ENCODE results near the gene FLACC1.

FLACC1 gene

DNA sequence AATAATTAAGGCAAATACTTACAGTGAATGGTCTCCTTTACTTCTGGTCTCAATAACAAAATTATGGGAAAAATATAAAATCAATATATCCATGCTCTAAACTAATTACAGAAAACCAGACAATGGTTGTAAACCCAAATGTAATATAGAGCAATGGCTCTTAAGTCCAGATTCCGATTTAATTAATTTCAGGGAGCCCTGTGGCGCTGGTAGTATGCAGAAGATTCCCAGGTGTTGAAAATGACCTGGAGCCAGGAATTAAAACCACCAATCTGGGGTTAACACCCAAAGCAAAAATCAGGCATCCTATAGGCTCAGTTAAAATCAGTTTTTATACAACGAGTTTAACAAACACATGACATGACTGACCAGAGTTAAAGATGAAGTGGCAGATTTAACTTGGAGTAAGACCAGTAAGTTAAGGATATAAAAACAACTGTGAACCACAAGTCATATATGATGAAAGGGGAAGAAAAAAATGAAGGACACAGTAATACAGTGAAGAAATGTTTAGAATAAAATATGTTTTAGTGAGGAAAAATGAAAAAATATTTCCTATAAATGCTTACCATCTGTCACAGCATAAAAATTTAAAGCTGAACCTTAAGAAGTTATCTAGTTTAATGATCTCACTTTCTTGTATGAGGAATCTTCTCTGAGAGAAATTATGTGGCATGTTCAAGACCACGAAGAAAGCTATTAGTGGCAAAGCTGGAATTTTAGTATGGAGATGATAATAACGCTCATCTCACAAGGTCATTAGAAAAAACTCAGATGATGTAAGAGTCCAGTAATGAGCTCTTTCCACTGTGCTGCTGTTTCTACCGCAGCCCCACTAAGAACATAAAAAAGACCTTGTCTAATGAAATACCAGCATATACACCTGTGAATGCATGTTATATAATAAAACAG, 45.8 kb upstream of the FLACC1 start:
- Histone ChIP-seq H3K4me3 (ENCODE audit: insufficient read depth in 1 of 2, low read depth in 1 of 2, low read length in 2 of 2) (no peak overlapping the region), H2BK12ac (ENCODE audit: low read length in 2 of 2) (no peak overlapping the region), H3K9ac (ENCODE audit: low read length) (no peak overlapping the region), H2BK15ac (ENCODE audit: low read depth, poor library complexity, severe bottlenecking) (no peak overlapping the region), H3K27ac (ENCODE audit: low read length, poor library complexity, severe bottlenecking) (no peak overlapping the region), H3K36me3 (ENCODE audit: control insufficient read depth in 1 of 2, insufficient read depth in 2 of 2, low read depth in 1 of 2, low read length in 2 of 2) (peaks cover 0 to 44% of the 10 kb centered on the region in 2 experiments), H3K23ac (ENCODE audit: low read length in 2 of 2) (no peak overlapping the region), H3K27me3 (ENCODE audit: control insufficient read depth in 1 of 2, insufficient read depth in 1 of 2, low read length in 2 of 2) (no peaks in the 10 kb centered on the region), H4K8ac (ENCODE audit: low read length) (no peak overlapping the region), H2AFZ (ENCODE audit: low read depth, low read length) (no peak overlapping the region), H3K18ac (ENCODE audit: low read depth in 1 of 2, low read length in 2 of 2) (no peak overlapping the region), H3K4me1 (ENCODE audit: control insufficient read depth, insufficient read depth, low read depth, low read length) (peaks cover 3% of the 10 kb centered on the region), H2BK5ac (ENCODE audit: low read depth, low read length, poor library complexity, severe bottlenecking) (no peak overlapping the region), H2BK120ac (ENCODE audit: low read depth, low read length) (no peak overlapping the region), H2AK5ac (ENCODE audit: low read length, severe bottlenecking) (peak overlapping the region; percentile 65), H3K79me1 (replicated peaks; ENCODE audit: low read length, poor library complexity, severe bottlenecking) (peaks cover 3% of the 10 kb centered on the region), H3K14ac (ENCODE audit: low read length in 2 of 2) (no peak overlapping the region), H4K91ac (ENCODE audit: low read length) (no peak overlapping the region), H3K9me3 (ENCODE audit: control insufficient read depth, low read length) (no peaks in the 10 kb centered on the region), H3K4me2 (ENCODE audit: low read length, poor library complexity, severe bottlenecking) (no peak overlapping the region), H3K4ac (ENCODE audit: low read depth in 1 of 2, low read length in 2 of 2) (no peak overlapping the region)
- 91% methylated on average over 3 of the region's 6 CpGs for WGBS
- peak; percentile 46 for DNase-seq

DNA sequence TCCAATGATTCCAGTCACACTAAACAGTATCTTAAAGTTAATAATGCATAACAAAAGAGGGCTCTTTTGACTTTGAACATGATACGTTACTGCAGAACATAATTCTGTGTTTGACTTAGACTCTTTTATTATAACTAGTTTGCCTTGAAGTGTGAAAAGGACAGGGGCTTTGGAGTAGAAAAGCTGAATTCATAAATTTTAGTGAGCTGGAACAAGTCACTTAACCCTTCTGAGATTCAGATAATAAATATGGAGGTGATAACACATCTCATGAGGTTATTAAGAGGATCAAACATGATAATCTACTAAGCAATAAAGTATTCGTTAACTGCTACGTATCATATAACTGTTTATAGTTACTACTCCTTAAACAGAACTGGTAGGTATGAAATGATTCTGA, 44.7 kb upstream of the FLACC1 start:
- Histone ChIP-seq H3K27ac (ENCODE audit: low read length, poor library complexity, severe bottlenecking) (no peak overlapping the region), H2AFZ (ENCODE audit: low read depth, low read length) (no peak overlapping the region), H3K4me1 (ENCODE audit: control insufficient read depth, insufficient read depth, low read depth, low read length) (peaks cover 3% of the 10 kb centered on the region), H3K9ac (ENCODE audit: low read length) (no peak overlapping the region), H3K18ac (ENCODE audit: low read depth in 1 of 2, low read length in 2 of 2) (no peak overlapping the region), H3K36me3 (ENCODE audit: control insufficient read depth in 1 of 2, insufficient read depth in 2 of 2, low read depth in 1 of 2, low read length in 2 of 2) (peaks cover 0 to 55% of the 10 kb centered on the region in 2 experiments), H4K8ac (ENCODE audit: low read length) (no peak overlapping the region), H3K4me3 (ENCODE audit: insufficient read depth in 1 of 2, low read depth in 1 of 2, low read length in 2 of 2) (no peak overlapping the region), H3K9me3 (ENCODE audit: control insufficient read depth, low read length) (no peaks in the 10 kb centered on the region), H3K4ac (ENCODE audit: low read depth in 1 of 2, low read length in 2 of 2) (no peak overlapping the region), H2BK12ac (ENCODE audit: low read length in 2 of 2) (no peak overlapping the region), H3K23ac (ENCODE audit: low read length in 2 of 2) (no peak overlapping the region), H3K27me3 (ENCODE audit: control insufficient read depth in 1 of 2, insufficient read depth in 1 of 2, low read length in 2 of 2) (no peaks in the 10 kb centered on the region), H3K14ac (ENCODE audit: low read length in 2 of 2) (no peak overlapping the region), H3K79me1 (replicated peaks; ENCODE audit: low read length, poor library complexity, severe bottlenecking) (peaks cover 3% of the 10 kb centered on the region), H3K4me2 (ENCODE audit: low read length, poor library complexity, severe bottlenecking) (no peak overlapping the region), H2BK120ac (ENCODE audit: low read depth, low read length) (no peak overlapping the region), H2BK5ac (ENCODE audit: low read depth, low read length, poor library complexity, severe bottlenecking) (no peak overlapping the region), H2BK15ac (ENCODE audit: low read depth, poor library complexity, severe bottlenecking) (no peak overlapping the region), H2AK5ac (ENCODE audit: low read length, severe bottlenecking) (no peak overlapping the region), H4K91ac (ENCODE audit: low read length) (no peak overlapping the region)
- DNase-seq = no peak
- WGBS = no CpG with 5 or more reads among the region's 3 CpGs

DNA sequence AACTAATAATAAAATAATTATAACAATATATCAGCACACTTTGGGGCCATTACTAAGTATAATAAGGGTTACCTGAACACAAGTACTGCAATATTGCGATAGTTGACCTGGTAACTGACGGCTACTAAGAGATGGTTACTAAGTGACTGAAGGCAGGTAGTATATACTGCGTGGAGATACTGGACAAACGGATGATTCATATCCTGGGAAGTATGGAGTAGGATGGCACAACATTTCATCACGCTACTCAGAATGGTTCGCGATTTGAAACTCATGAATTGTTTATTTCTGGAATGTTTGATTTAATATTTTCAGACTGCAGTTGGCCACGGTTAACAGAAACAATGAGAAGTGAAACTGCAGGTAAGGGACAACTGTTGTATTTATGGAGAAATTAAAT, 39.5 kb upstream of the FLACC1 start:
- H3K4me1 ChIP-seq (ENCODE audit: control insufficient read depth, insufficient read depth, low read depth, low read length) = no peaks in the 10 kb centered on the region
- H3K9ac ChIP-seq (ENCODE audit: low read length) = no peak overlapping the region
- H3K27me3 ChIP-seq (ENCODE audit: control insufficient read depth in 1 of 2, insufficient read depth in 1 of 2, low read length in 2 of 2) = no peaks in the 10 kb centered on the region
- no peak overlapping the region for H3K23ac ChIP-seq (ENCODE audit: low read length in 2 of 2)
- H2BK15ac ChIP-seq (ENCODE audit: low read depth, poor library complexity, severe bottlenecking) = no peak overlapping the region
- H3K14ac ChIP-seq (ENCODE audit: low read length in 2 of 2) = no peak overlapping the region
- H4K91ac ChIP-seq (ENCODE audit: low read length) = no peak overlapping the region
- H2BK5ac ChIP-seq (ENCODE audit: low read depth, low read length, poor library complexity, severe bottlenecking) = no peak overlapping the region
- DNase-seq = no peak
- no peak overlapping the region for H3K18ac ChIP-seq (ENCODE audit: low read depth in 1 of 2, low read length in 2 of 2)
- H3K36me3 ChIP-seq (ENCODE audit: control insufficient read depth in 1 of 2, insufficient read depth in 2 of 2, low read depth in 1 of 2, low read length in 2 of 2) = peaks cover 7 to 93% of the 10 kb centered on the region in 2 experiments
- H3K9me3 ChIP-seq (ENCODE audit: control insufficient read depth, low read length) = no peaks in the 10 kb centered on the region
- H2BK12ac ChIP-seq (ENCODE audit: low read length in 2 of 2) = no peak overlapping the region
- 75% methylated on average over 7 of the region's 8 CpGs for WGBS
- H2AK5ac ChIP-seq (ENCODE audit: low read length, severe bottlenecking) = no peak overlapping the region
- H2AFZ ChIP-seq (ENCODE audit: low read depth, low read length) = no peak overlapping the region
- no peak overlapping the region for H3K4me3 ChIP-seq (ENCODE audit: insufficient read depth in 1 of 2, low read depth in 1 of 2, low read length in 2 of 2)
- no peak overlapping the region for H4K8ac ChIP-seq (ENCODE audit: low read length)
- H3K4me2 ChIP-seq (ENCODE audit: low read length, poor library complexity, severe bottlenecking) = no peak overlapping the region
- no peak overlapping the region for H3K4ac ChIP-seq (ENCODE audit: low read depth in 1 of 2, low read length in 2 of 2)
- H3K79me1 ChIP-seq (replicated peaks; ENCODE audit: low read length, poor library complexity, severe bottlenecking) = peaks cover 1% of the 10 kb centered on the region
- no peak overlapping the region for H2BK120ac ChIP-seq (ENCODE audit: low read depth, low read length)
- no peak overlapping the region for H3K27ac ChIP-seq (ENCODE audit: low read length, poor library complexity, severe bottlenecking)

DNA sequence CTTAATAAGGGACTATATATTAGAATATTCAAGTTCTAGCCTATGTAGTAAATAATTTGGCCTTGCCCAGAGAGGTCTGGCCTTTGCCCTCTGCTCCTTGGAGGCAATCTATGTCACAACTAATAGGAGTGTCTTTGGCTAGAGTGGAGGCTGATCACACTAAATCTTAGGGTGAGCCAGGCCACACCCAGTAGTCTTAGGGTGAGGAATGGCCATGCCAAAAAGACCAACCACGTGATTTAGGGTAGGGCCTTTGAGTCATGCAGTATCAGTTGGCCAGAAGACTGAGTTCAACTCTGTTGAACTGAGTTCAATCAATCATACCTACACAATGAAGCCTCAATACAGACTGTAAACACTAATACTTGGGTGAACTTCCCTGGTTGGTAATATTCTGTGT, 26.0 kb upstream of the FLACC1 start:
- peaks cover 3% of the 10 kb centered on the region for H3K79me1 ChIP-seq (replicated peaks; ENCODE audit: low read length, poor library complexity, severe bottlenecking)
- H3K9me3 ChIP-seq (ENCODE audit: control insufficient read depth, low read length) = no peaks in the 10 kb centered on the region
- no peak overlapping the region for H3K4ac ChIP-seq (ENCODE audit: low read depth in 1 of 2, low read length in 2 of 2)
- no peak overlapping the region for H3K23ac ChIP-seq (ENCODE audit: low read length in 2 of 2)
- no peak overlapping the region for H3K4me3 ChIP-seq (ENCODE audit: insufficient read depth in 1 of 2, low read depth in 1 of 2, low read length in 2 of 2)
- no peaks in the 10 kb centered on the region for H3K27me3 ChIP-seq (ENCODE audit: control insufficient read depth in 1 of 2, insufficient read depth in 1 of 2, low read length in 2 of 2)
- no peak overlapping the region for H2BK120ac ChIP-seq (ENCODE audit: low read depth, low read length)
- no peak for DNase-seq
- H2BK12ac ChIP-seq (ENCODE audit: low read length in 2 of 2) = no peak overlapping the region
- H4K8ac ChIP-seq (ENCODE audit: low read length) = no peak overlapping the region
- H2BK5ac ChIP-seq (ENCODE audit: low read depth, low read length, poor library complexity, severe bottlenecking) = no peak overlapping the region
- no peak overlapping the region for H2AFZ ChIP-seq (ENCODE audit: low read depth, low read length)
- no peak overlapping the region for H3K9ac ChIP-seq (ENCODE audit: low read length)
- no peak overlapping the region for H3K18ac ChIP-seq (ENCODE audit: low read depth in 1 of 2, low read length in 2 of 2)
- no peak overlapping the region for H3K4me2 ChIP-seq (ENCODE audit: low read length, poor library complexity, severe bottlenecking)
- no peak overlapping the region for H2BK15ac ChIP-seq (ENCODE audit: low read depth, poor library complexity, severe bottlenecking)
- WGBS = 60% methylated on average over 1 of the region's 1 CpG
- H2AK5ac ChIP-seq (ENCODE audit: low read length, severe bottlenecking) = no peak overlapping the region
- H3K27ac ChIP-seq (ENCODE audit: low read length, poor library complexity, severe bottlenecking) = no peak overlapping the region
- no peak overlapping the region for H3K14ac ChIP-seq (ENCODE audit: low read length in 2 of 2)
- peaks cover 12 to 99% of the 10 kb centered on the region in 2 experiments for H3K36me3 ChIP-seq (ENCODE audit: control insufficient read depth in 1 of 2, insufficient read depth in 2 of 2, low read depth in 1 of 2, low read length in 2 of 2)
- H4K91ac ChIP-seq (ENCODE audit: low read length) = no peak overlapping the region
- no peaks in the 10 kb centered on the region for H3K4me1 ChIP-seq (ENCODE audit: control insufficient read depth, insufficient read depth, low read depth, low read length)

Data from mesenchymal stem cell (in vitro differentiated cells and primary cell).